IPS DF 4.7 (cell line): ENCODE results near the gene HEATR5A.
"Not testable (repeated sequence)": the region's sequence is repeated elsewhere in the genome, so short reads cannot be mapped to it uniquely, and the experiment has no call there.

ENCODE experiments used
- DNase-seq: peaks from one replicate; pipeline ENCODE4 v3.0.0-alpha.2; 2013; ENCODE audit warnings: low spot score; ENCODE audit errors: extremely low read depth

HEATR5A gene

GRCh38 chr14:31257554-31258426 lies 162.6 kb downstream of the HEATR5A start:
- DNase-seq = not testable (repeated sequence)

GRCh38 chr14:31257244-31257553 lies 163.2 kb downstream of the HEATR5A start:
- no peak for DNase-seq

- DNase-seq = no peak
Measured at GRCh38 chr14:31256534-31257243, 163.7 kb downstream of the HEATR5A start.

GRCh38 chr14:31255918-31256317 lies 164.4 kb downstream of the HEATR5A start:
- not testable (repeated sequence) for DNase-seq

GRCh38 chr14:31255286-31255685 lies 165.1 kb downstream of the HEATR5A start:
- DNase-seq = no peak

GRCh38 chr14:31253746-31254471 lies 166.4 kb downstream of the HEATR5A start:
- no peak for DNase-seq

- no peak for DNase-seq
Measured at GRCh38 chr14:31252865-31253264, 167.5 kb downstream of the HEATR5A start.

GRCh38 chr14:31251028-31251958 lies 169.1 kb downstream of the HEATR5A start:
- DNase-seq = no peak

GRCh38 chr14:31244626-31245025 lies 175.7 kb downstream of the HEATR5A start:
- DNase-seq = no peak

GRCh38 chr14:31243860-31244259 lies 176.5 kb downstream of the HEATR5A start:
- DNase-seq = no peak

- DNase-seq = not testable (repeated sequence)
Measured at GRCh38 chr14:31242161-31242940, 178.0 kb downstream of the HEATR5A start.
